SJCRH30 (cell line): ENCODE data around the gene DNMBP. TPM values are rescaled to one million over a fixed set of nuclear protein-coding genes. Genes with fewer than 3 reads are reported as not detected.
"Not testable (repeated sequence)": the region's sequence is repeated elsewhere in the genome, so short reads cannot be mapped to it uniquely, and the experiment has no call there.

Experiments
- DNase-seq, 2 experiments: peaks; one replicate each; pipeline ENCODE4 v3.0.0-alpha.2; 2015 to 2020
- H3K27ac ChIP-seq: fragments of 250-450 bp; sonication (Bioruptor Pico); 2 replicates; pipeline ENCODE4 v1.5.1; 2020; ENCODE audit warnings: mild to moderate bottlenecking, moderate library complexity
- H3K27me3 ChIP-seq: fragments of 250-450 bp; sonication (Bioruptor Pico); 2 replicates; pipeline ENCODE4 v1.5.1; 2020; ENCODE audit warnings: mild to moderate bottlenecking, moderate library complexity
- H3K36me3 ChIP-seq: fragments of 250-450 bp; sonication (Bioruptor Pico); 2 replicates; pipeline ENCODE4 v1.5.1; 2020; ENCODE audit warnings: mild to moderate bottlenecking, moderate library complexity
- H3K4me1 ChIP-seq: fragments of 250-450 bp; sonication (Bioruptor Pico); 2 replicates; pipeline ENCODE4 v1.5.1; 2020; ENCODE audit warnings: mild to moderate bottlenecking, moderate library complexity
- H3K4me3 ChIP-seq: fragments of 250-450 bp; sonication (Bioruptor Pico); 2 replicates; pipeline ENCODE4 v1.5.1; 2020; ENCODE audit warnings: mild to moderate bottlenecking, moderate library complexity
- H3K9me3 ChIP-seq: fragments of 250-450 bp; sonication (Bioruptor Pico); replicated peaks from 2 replicates; pipeline ENCODE4 v1.5.1; 2020; ENCODE audit warnings: mild to moderate bottlenecking, moderate library complexity
- total RNA-seq: library from RNA; depleted of rRNA; stranded (reverse); fragments of >200 nt; shearing (Covaris generic); gene quantifications from 2 replicates; pipeline ENCODE4 v1.2.3, GENCODE V29; 2014

DNMBP gene
- total RNA-seq, 1 experiment from 2014 or later = 6.9 TPM

DNA sequence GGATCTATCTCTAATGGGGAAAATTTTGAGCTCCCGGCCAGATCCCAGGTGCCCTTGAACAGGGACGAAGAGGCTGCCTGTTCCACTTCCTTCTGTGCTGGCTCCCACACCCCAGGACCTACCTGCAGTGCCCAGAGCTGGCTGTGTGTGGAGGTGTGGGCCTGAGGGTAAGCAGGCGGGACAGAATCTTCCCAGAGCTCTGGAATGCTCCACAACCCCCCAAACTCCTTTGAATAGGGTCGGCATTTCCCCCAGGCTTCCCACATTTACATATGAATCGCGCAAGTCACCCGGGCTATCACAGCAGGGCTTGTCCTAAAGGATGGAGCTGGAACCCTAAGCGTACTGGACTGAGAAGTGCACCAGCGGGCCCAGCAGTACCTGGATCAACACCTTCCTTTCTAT lies 95.9 kb downstream of the DNMBP start:
- no peak overlapping the region for H3K4me3 ChIP-seq

DNA sequence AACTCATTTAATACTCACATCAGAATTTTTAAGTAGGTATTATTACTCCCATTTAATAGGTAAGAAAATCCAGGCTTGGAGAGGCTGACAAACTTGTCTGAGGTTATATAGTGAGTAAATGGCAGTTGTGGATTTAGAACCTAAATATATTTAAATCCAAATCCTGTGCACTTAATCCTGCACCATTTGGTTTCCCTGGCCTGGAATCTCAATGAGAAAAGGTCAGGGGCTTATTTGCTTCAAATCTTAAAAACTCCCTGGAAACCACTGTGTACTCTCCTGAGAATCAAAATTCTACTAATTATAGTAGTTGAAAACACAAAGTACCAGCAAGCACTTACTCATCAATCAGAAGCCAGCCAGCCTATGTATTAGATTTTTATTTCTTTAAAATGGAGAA lies 97.7 kb downstream of the DNMBP start:
- Histone ChIP-seq H3K4me3 (no peak overlapping the region), H3K9me3 (no peaks in the 10 kb centered on the region), H3K27ac (no peak overlapping the region), H3K4me1 (no peaks in the 10 kb centered on the region), H3K36me3 (peaks cover 11% of the 10 kb centered on the region), H3K27me3 (no peaks in the 10 kb centered on the region)
- no peak for DNase-seq

More for the DNA sequence above, 95.9 kb downstream of the DNMBP start:
- H3K36me3 ChIP-seq = no peaks in the 10 kb centered on the region
- H3K27me3 ChIP-seq = no peaks in the 10 kb centered on the region
- no peaks in the 10 kb centered on the region for H3K4me1 ChIP-seq
- H3K27ac ChIP-seq = no peak overlapping the region
- H3K9me3 ChIP-seq = no peaks in the 10 kb centered on the region
- DNase-seq = no peak

GRCh38 chr10:99908512-99908911 lies 101.2 kb downstream of the DNMBP start:
- no peaks in the 10 kb centered on the region for H3K9me3 ChIP-seq
- no peaks in the 10 kb centered on the region for H3K4me1 ChIP-seq
- no peak overlapping the region for H3K27ac ChIP-seq
- no peak for DNase-seq
- no peak overlapping the region for H3K4me3 ChIP-seq
- no peaks in the 10 kb centered on the region for H3K27me3 ChIP-seq
- H3K36me3 ChIP-seq = peaks cover 14% of the 10 kb centered on the region

DNA sequence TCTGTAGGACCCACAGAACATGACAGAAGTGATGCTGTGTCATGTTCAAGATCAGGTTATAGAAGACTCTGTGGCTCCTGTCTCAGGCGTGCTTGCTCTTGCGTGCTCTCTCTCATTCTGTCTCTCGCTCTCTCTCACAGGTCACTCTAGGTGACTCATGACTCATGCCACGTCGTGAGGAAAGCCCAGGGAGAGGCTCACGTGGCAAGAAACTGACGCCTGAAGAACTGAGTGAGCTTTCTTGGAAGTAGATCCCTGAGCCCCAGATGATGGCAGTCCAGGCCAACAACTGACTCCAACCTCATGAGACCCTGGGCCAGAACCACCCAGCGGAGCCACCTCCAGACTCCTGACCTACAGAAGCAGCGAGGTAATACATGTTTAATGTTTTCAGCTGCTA lies 103.3 kb downstream of the DNMBP start:
- no peaks in the 10 kb centered on the region for H3K9me3 ChIP-seq
- no peaks in the 10 kb centered on the region for H3K27me3 ChIP-seq
- DNase-seq = no peak
- H3K27ac ChIP-seq = no peak overlapping the region
- H3K4me3 ChIP-seq = no peak overlapping the region
- H3K4me1 ChIP-seq = no peaks in the 10 kb centered on the region
- peaks cover 14% of the 10 kb centered on the region for H3K36me3 ChIP-seq

DNA sequence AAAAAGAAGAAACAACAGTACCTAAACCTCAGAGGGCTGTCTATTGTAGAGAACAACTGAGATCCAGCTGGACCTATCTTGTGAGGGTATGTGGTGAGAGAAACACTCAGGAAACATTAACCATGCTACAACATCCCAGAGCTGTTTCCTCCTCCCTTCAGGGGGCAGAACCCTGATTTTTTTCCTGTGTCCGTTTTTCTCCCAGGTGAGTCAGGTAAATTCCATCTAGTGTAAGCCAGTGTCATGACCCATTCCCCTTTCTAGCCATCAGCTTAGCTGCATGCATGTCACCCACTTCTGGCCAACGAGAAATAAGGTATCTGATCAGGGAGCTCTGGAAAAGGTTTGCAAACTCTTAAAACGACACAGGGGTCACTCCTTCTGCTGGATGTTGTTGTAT lies 103.8 kb downstream of the DNMBP start:
- Histone ChIP-seq H3K4me3 (no peak overlapping the region), H3K9me3 (no peaks in the 10 kb centered on the region), H3K27me3 (no peaks in the 10 kb centered on the region), H3K36me3 (peaks cover 14% of the 10 kb centered on the region), H3K27ac (no peak overlapping the region), H3K4me1 (no peaks in the 10 kb centered on the region)
- DNase-seq = no peak

DNA sequence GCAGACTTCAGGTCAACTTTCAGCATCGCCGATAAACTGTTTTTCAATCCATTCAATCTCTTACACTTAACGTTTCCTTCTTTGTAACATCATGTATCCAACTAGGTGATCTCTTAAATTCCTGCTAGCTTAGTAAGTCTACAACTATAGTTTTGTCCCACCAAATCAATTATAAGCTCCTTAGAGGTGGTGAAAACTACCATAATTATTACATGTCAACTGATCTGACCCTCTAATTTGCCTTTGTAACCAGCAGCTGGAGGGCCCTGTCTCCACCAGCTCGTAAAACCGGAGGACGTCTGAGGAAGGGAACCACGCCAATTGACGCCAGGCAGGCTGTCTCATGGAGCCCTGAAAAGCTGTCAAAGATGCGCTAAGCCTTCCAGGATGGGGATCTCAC lies 113.9 kb downstream of the DNMBP start:
- Histone ChIP-seq H3K27me3 (no peaks in the 10 kb centered on the region), H3K36me3 (peaks cover 39% of the 10 kb centered on the region), H3K4me3 (no peak overlapping the region), H3K9me3 (no peaks in the 10 kb centered on the region), H3K4me1 (no peaks in the 10 kb centered on the region), H3K27ac (no peak overlapping the region)
- no peak for DNase-seq

DNA sequence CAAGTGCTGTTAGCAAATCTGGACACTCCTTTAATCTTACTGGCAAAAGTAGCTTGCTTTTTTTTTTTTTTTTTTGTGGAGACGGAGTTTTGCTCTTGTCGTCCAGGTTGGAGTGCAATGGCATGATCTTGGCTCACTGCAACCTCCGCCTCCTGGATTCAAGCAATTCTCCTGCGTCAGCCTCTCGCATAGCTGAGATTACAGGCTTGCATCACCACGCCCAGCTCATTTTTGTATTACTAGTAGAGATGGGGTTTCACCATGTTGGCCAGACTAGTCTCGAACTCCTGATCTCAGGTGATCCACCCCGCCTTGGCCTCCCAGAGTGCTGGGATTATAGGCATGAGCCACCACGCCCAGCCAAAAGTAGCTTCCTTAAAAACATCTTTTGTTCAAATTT lies 114.7 kb downstream of the DNMBP start:
- peaks cover 43% of the 10 kb centered on the region for H3K36me3 ChIP-seq
- not testable (repeated sequence) for H3K4me3 ChIP-seq, H3K9me3 ChIP-seq, DNase-seq, H3K27ac ChIP-seq, H3K4me1 ChIP-seq, H3K27me3 ChIP-seq

GRCh38 chr10:99894613-99895012 lies 115.1 kb downstream of the DNMBP start:
- H3K27ac ChIP-seq = no peak overlapping the region
- DNase-seq = no peak
- H3K4me3 ChIP-seq = no peak overlapping the region
- no peaks in the 10 kb centered on the region for H3K4me1 ChIP-seq
- H3K9me3 ChIP-seq = no peaks in the 10 kb centered on the region
- peaks cover 43% of the 10 kb centered on the region for H3K36me3 ChIP-seq
- no peaks in the 10 kb centered on the region for H3K27me3 ChIP-seq

DNA sequence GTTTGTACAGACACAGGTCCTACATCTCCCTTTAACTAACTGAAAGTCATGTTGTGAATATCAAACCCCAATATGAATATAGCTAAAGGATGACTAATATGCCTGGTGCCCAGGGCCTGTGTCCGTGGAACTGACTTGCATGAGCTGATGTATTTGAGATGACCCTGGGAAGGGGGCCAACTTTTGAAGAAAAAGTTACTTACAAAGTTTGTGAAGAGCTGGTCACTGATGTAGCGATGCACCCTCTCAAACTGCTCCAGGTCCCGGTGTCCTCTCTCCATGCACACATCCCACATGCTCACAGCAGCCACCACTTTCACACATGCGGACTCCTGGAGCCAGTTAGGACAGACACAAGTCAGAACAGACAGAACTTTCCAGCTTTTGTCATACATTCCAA lies 121.1 kb downstream of the DNMBP start:
- DNase-seq = no peak
- no peak overlapping the region for H3K27ac ChIP-seq
- no peaks in the 10 kb centered on the region for H3K27me3 ChIP-seq
- H3K9me3 ChIP-seq = no peaks in the 10 kb centered on the region
- H3K4me1 ChIP-seq = no peaks in the 10 kb centered on the region
- peaks cover 24% of the 10 kb centered on the region for H3K36me3 ChIP-seq
- no peak overlapping the region for H3K4me3 ChIP-seq

DNA sequence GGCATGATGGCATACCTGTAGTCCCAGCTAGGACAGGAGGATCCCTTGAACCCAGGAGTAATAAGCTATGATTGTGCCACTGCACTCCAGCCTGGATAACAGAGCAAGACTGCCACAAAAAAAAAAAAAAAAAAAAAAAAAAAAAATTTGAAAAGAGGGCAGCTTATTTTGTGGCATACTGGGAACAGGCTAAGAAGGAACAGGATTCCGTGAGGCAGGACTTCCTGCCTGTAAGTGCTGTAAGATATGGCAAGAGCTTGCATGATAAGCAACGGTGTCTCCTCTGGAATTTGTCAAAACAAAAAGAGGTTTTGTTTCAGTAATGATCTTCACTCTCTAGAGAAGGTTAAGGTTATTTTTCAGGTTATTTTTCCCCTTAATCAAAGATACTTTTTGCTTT lies 126.2 kb downstream of the DNMBP start:
- Histone ChIP-seq H3K9me3 (no peaks in the 10 kb centered on the region), H3K4me3 (no peak overlapping the region), H3K27me3 (no peaks in the 10 kb centered on the region), H3K36me3 (peaks cover 22% of the 10 kb centered on the region), H3K27ac (no peak overlapping the region), H3K4me1 (no peaks in the 10 kb centered on the region)
- DNase-seq = no peak

GRCh38 chr10:99881371-99881770 lies 128.4 kb downstream of the DNMBP start:
- Histone ChIP-seq H3K36me3 (peaks cover 30% of the 10 kb centered on the region), H3K27ac (no peak overlapping the region), H3K4me3 (no peak overlapping the region), H3K27me3 (no peaks in the 10 kb centered on the region), H3K4me1 (no peaks in the 10 kb centered on the region), H3K9me3 (no peaks in the 10 kb centered on the region)
- no peak for DNase-seq

DNA sequence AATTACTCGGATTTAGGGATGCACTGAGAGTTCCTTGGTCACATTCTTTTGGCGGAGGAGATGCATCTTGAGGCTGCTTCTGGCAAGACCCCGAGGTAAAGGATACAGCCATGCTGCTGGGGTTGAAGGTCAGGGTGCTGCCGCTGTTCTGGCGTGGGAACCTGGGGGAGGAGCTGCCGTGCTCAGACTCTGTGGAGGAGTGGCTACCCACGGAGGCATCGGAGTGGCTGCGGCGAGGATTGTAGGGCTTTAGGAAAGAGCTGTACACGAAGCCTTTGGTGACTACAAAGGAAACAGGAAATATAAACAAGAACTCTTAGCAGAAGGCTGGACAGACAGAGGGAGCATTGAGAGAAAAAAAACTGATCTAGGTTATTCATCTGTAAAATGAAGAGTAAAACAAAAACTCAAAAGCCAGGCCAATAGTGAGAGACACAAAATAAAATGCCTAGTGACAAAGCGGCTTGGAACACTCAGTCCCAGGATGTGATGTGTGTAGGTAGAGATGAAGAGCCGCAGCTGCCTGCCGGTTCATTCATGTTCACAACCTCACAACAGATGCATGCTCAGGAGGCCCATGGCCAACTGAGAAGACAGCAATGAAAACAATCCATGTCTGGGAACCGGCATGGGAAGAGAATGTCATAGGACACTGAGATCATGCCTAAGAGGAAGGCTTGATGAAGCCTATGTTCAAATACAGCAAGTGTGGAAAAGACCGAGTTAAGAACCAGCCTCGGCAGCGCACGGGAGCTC lies 129.5 kb downstream of the DNMBP start:
- Histone ChIP-seq H3K9me3 (no peaks in the 10 kb centered on the region), H3K27me3 (no peaks in the 10 kb centered on the region), H3K27ac (no peak overlapping the region), H3K4me1 (no peaks in the 10 kb centered on the region), H3K36me3 (peaks cover 30% of the 10 kb centered on the region), H3K4me3 (no peak overlapping the region)
- DNase-seq = no peak

DNA sequence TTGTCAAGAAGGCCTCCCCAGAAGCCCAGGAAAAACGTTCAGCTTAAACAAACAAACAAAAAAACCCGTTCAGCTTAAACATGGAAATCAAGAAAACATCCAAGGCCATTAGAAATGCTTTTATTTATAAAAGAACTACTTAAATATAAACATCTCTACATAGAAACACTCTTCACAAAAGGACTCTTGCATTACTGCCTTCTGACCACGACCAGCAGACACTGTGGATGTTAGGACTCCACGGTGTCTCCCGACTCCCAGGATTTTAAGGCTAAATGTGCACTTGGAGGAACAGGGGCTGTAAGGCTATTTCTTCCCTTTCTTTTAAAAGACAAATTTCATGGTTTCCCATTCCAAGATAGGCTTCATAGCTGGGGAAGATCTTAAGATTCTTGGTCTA lies 134.3 kb downstream of the DNMBP start:
- Histone ChIP-seq H3K9me3 (no peaks in the 10 kb centered on the region), H3K4me1 (no peaks in the 10 kb centered on the region), H3K27me3 (no peaks in the 10 kb centered on the region), H3K4me3 (no peak overlapping the region), H3K36me3 (peaks cover 30% of the 10 kb centered on the region), H3K27ac (no peak overlapping the region)
- no peak for DNase-seq

DNA sequence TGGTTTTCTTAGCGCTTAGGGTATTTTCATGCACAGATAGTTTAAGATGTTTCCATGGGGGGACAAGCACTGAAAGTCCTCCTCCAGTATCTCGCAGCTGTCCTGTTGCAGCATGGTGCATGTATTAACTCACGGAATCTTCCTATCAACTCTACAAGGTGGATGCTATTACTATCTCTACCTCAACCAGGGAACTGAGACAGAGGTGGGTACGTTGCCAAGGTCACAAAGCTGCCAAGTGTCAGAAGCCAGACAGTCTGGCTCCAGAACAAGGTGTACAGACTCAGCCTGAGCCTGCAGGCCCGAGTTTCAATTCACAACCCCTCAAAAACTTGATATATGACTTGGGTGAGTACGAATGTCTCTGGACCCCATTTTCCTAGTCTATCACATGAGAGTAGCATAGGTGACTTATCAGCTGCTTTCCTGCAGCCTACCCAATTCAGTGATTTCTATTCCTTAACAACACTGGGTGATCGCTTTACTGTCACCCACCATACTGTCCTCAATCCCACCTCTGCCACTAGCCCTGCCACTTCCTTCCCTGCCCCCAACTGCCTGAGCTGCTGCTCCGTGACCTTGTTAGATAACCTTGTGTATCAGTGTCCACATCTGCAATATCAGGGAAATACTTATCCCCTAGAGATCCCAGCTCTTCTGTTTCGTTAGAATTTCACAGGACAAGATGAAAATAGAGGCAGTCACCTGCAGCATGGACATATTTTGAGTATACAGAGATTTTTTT lies 135.2 kb downstream of the DNMBP start:
- H3K4me1 ChIP-seq = no peaks in the 10 kb centered on the region

GRCh38 chr10:99873846-99874245 lies 135.9 kb downstream of the DNMBP start:
- H3K4me1 ChIP-seq = no peaks in the 10 kb centered on the region
- no peak overlapping the region for H3K4me3 ChIP-seq
- H3K9me3 ChIP-seq = no peaks in the 10 kb centered on the region
- no peak for DNase-seq
- H3K36me3 ChIP-seq = peaks cover 23% of the 10 kb centered on the region
- H3K27me3 ChIP-seq = no peaks in the 10 kb centered on the region
- H3K27ac ChIP-seq = no peak overlapping the region

More for the DNA sequence above, 135.2 kb downstream of the DNMBP start:
- H3K9me3 ChIP-seq = no peaks in the 10 kb centered on the region
- no peak overlapping the region for H3K4me3 ChIP-seq
- no peak overlapping the region for H3K27ac ChIP-seq
- DNase-seq = no peak
- H3K36me3 ChIP-seq = peaks cover 28% of the 10 kb centered on the region
- H3K27me3 ChIP-seq = no peaks in the 10 kb centered on the region
